Brain microvascular endothelial cell (primary cell): ENCODE results near the gene CLDN10.

Experiments
- DNase-seq: peaks from one replicate; pipeline ENCODE4 v3.0.0-alpha.2; 2020
- H3K27ac ChIP-seq: fragments of 250-450 bp; sonication (Bioruptor Pico); 2 replicates; pipeline ENCODE4 v1.5.1; 2020; ENCODE audit warnings: mild to moderate bottlenecking, moderate library complexity
- H3K27me3 ChIP-seq: fragments of 250-450 bp; sonication (Bioruptor Pico); replicated peaks from 2 replicates; pipeline ENCODE4 v1.5.1; 2020; ENCODE audit warnings: mild to moderate bottlenecking
- H3K36me3 ChIP-seq: fragments of 250-450 bp; sonication (Bioruptor Pico); replicated peaks from 2 replicates; pipeline ENCODE4 v1.5.1; 2020; ENCODE audit warnings: mild to moderate bottlenecking
- H3K4me3 ChIP-seq: 2 replicates; pipeline ENCODE4 v1.5.1; 2011; ENCODE audit warnings: low read depth, mild to moderate bottlenecking, control low read depth, low read length, moderate library complexity
- CTCF ChIP-seq: IDR thresholded peaks from 2 replicates; pipeline ENCODE4 v1.5.1; 2011; ENCODE audit warnings: low read depth, mild to moderate bottlenecking, moderate library complexity, low read length, control low read depth, inconsistent platforms; ENCODE audit errors: missing control alignments
- in situ Hi-C: cut with HindIII; loops from 2 replicates; pipeline ENCODE4 v1.10.0; 2017; ENCODE audit warnings: low sequenced_read_pairs, low pct_ligation_motif_present

Gene CLDN10

GRCh38 chr13:95601216-95601615 is 48.7 kb downstream of the CLDN10 start:
- Histone ChIP-seq H3K4me3 (no peak overlapping the region), H3K36me3 (peaks cover 29% of the 10 kb centered on the region), H3K27ac (no peak overlapping the region), H3K27me3 (no peaks in the 10 kb centered on the region)
- no peak for TF ChIP-seq CTCF
- in situ Hi-C loops = no loop called here
- DNase-seq = no peak

- H3K36me3 ChIP-seq = peaks cover 29% of the 10 kb centered on the region
- no peak for TF ChIP-seq CTCF
- no peak for DNase-seq
- H3K4me3 ChIP-seq = no peak overlapping the region
- H3K27me3 ChIP-seq = no peaks in the 10 kb centered on the region
- in situ Hi-C loops = no loop called here
- H3K27ac ChIP-seq = no peak overlapping the region
Measured at GRCh38 chr13:95601906-95602305, 49.4 kb downstream of the CLDN10 start.

- Histone ChIP-seq H3K36me3 (peaks cover 33% of the 10 kb centered on the region), H3K27me3 (no peaks in the 10 kb centered on the region), H3K4me3 (no peak overlapping the region), H3K27ac (peak overlapping the region; percentile 85)
- peak; percentile 54 for DNase-seq
- no peak for TF ChIP-seq CTCF
- in situ Hi-C loops = no loop called here
Measured at GRCh38 chr13:95603887-95604555, 51.5 kb downstream of the CLDN10 start.

GRCh38 chr13:95604556-95604915 is 52.0 kb downstream of the CLDN10 start:
- Histone ChIP-seq H3K4me3 (no peak overlapping the region), H3K27me3 (no peaks in the 10 kb centered on the region), H3K27ac (peak overlapping the region; percentile 85), H3K36me3 (peaks cover 29% of the 10 kb centered on the region)
- DNase-seq = peak; percentile 10
- TF ChIP-seq CTCF = no peak
- in situ Hi-C loops = no loop called here

GRCh38 chr13:95605448-95606125 is 53.1 kb downstream of the CLDN10 start:
- Histone ChIP-seq H3K27ac (no peak overlapping the region), H3K27me3 (no peaks in the 10 kb centered on the region), H3K4me3 (no peak overlapping the region), H3K36me3 (peaks cover 26% of the 10 kb centered on the region)
- in situ Hi-C loops = no loop called here
- no peak for TF ChIP-seq CTCF
- no peak for DNase-seq

- in situ Hi-C loops = no loop called here
- no peak for TF ChIP-seq CTCF
- H3K27ac ChIP-seq = no peak overlapping the region
- peaks cover 23% of the 10 kb centered on the region for H3K36me3 ChIP-seq
- no peaks in the 10 kb centered on the region for H3K27me3 ChIP-seq
- DNase-seq = peak; percentile 47
- H3K4me3 ChIP-seq = no peak overlapping the region
Measured at GRCh38 chr13:95607366-95607765, 54.8 kb downstream of the CLDN10 start.
